NCI-H1105 (cell line): Measurements from ENCODE around the gene NPLOC4.

Experiments used
- DNase-seq: peaks from one replicate; lab custom pipeline; 2025; lab: John Stamatoyannopoulos, UW

The NPLOC4 gene

GRCh38 chr17:81662002-81662401 is 25.1 kb upstream of the NPLOC4 start:
- no peak for DNase-seq

GRCh38 chr17:81660441-81660840 is 23.5 kb upstream of the NPLOC4 start:
- DNase-seq = no peak

- no peak for DNase-seq
Observed at GRCh38 chr17:81659038-81659437, 22.1 kb upstream of the NPLOC4 start.

- no peak for DNase-seq
Observed at GRCh38 chr17:81656835-81657234, 19.9 kb upstream of the NPLOC4 start.

- no peak for DNase-seq
Observed at GRCh38 chr17:81656118-81656743, 19.3 kb upstream of the NPLOC4 start, which contains the start of gene PDE6G. TSS of gene PDE6G (minus strand) at chr17:81656542. CDS start at chr17:81653305, 3,237 bp downstream.

- DNase-seq = no peak
Observed at GRCh38 chr17:81655378-81656117, 18.6 kb upstream of the NPLOC4 start.

- no peak for DNase-seq
Observed at GRCh38 chr17:81652906-81653771, 16.2 kb upstream of the NPLOC4 start.

- no peak for DNase-seq
Observed at GRCh38 chr17:81651692-81652091, 14.8 kb upstream of the NPLOC4 start.

- no peak for DNase-seq
Observed at GRCh38 chr17:81650951-81651350, 14.0 kb upstream of the NPLOC4 start.

- no peak for DNase-seq
Observed at GRCh38 chr17:81648707-81649085, 11.8 kb upstream of the NPLOC4 start.

GRCh38 chr17:81648013-81648706 is 11.2 kb upstream of the NPLOC4 start:
- no peak for DNase-seq

GRCh38 chr17:81647640-81648012 is 10.7 kb upstream of the NPLOC4 start:
- DNase-seq = no peak

- no peak for DNase-seq
Observed at GRCh38 chr17:81646869-81647600, 10.1 kb upstream of the NPLOC4 start.

- no peak for DNase-seq
Observed at GRCh38 chr17:81644976-81645952, 8.4 kb upstream of the NPLOC4 start.

- no peak for DNase-seq
Observed at GRCh38 chr17:81644496-81644895, 7.6 kb upstream of the NPLOC4 start.

GRCh38 chr17:81641825-81642489 is 5.0 kb upstream of the NPLOC4 start:
- DNase-seq = no peak

GRCh38 chr17:81640011-81640410 is 3.1 kb upstream of the NPLOC4 start:
- no peak for DNase-seq

- no peak for DNase-seq
Observed at GRCh38 chr17:81638683-81639082, 1.8 kb upstream of the NPLOC4 start.

- DNase-seq = no peak
Observed at GRCh38 chr17:81635973-81636504, 873 bp downstream of the NPLOC4 start.
